Neural crest cell (in vitro differentiated cells): ENCODE data around the gene PIK3R3. TPM values are rescaled to one million over a fixed set of nuclear protein-coding genes. Genes with fewer than 3 reads are reported as not detected.
A peak's percentile ranks its signal among the peaks of the same experiment; 100 is the strongest.

Source experiments
- DNase-seq: peaks from one replicate; pipeline ENCODE4 v3.0.0; 2021; ENCODE audit warnings: low read depth, mixed read lengths, low spot score
- H3K27ac Mint-ChIP-seq: one replicate; pipeline ENCODE4 v1.8.0; 2021; ENCODE audit warnings: mild to moderate bottlenecking, mixed read lengths; ENCODE audit not compliant: unreplicated experiment
- H3K27me3 Mint-ChIP-seq: 2 replicates; pipeline ENCODE4 v1.8.0; 2021; ENCODE audit warnings: low read depth, mild to moderate bottlenecking, mixed read lengths
- H3K36me3 Mint-ChIP-seq: 2 replicates; pipeline ENCODE4 v1.8.0; 2021; ENCODE audit warnings: low read depth, mild to moderate bottlenecking, mixed read lengths
- H3K4me1 Mint-ChIP-seq: 2 replicates; pipeline ENCODE4 v1.8.0; 2021; ENCODE audit warnings: mixed read lengths
- H3K4me3 Mint-ChIP-seq: one replicate; pipeline ENCODE4 v1.8.0; 2021; ENCODE audit warnings: mild to moderate bottlenecking, mixed read lengths
- H3K9me3 Mint-ChIP-seq: 2 replicates; pipeline ENCODE4 v1.8.0; 2021; ENCODE audit warnings: mixed read lengths
- CTCF ChIP-seq: fragments of 200-600 bp; sonication (generic); conservative IDR thresholded peaks from 2 replicates; pipeline ENCODE4 v1.5.0; 2021; ENCODE audit warnings: antibody characterized with exemption, mild to moderate bottlenecking
- long read RNA-seq: library from polyadenylated mRNA; unstranded; transcript quantifications from one replicate; pipeline ENCODE4 v2.0.0, GENCODE V29; 2020
- total RNA-seq: library from RNA; stranded (reverse); gene quantifications from 2 replicates; pipeline ENCODE4 v1.2.1, GENCODE V29; 2021

Gene PIK3R3
- 85.3 and 92.2 TPM in 2 replicates for total RNA-seq
- long read RNA-seq, full-length matches to known transcripts: 43 of 214 reads
- long read RNA-seq, partial matches to known transcripts: 144 of 214 reads
- long read RNA-seq, other reads (novel, unspliced or antisense): 27 of 214 reads

GRCh38 chr1:46132529-46133180, at the start of gene PIK3R3:
TSS of gene PIK3R3 (minus strand) at chr1:46132629. CDS start at chr1:46131952, 677 bp downstream.
- peak; percentile 93 for DNase-seq
- Mint-ChIP-seq H3K4me3 (peak within 1 kb of the TSS; percentile 94), H3K9me3 (no peaks in the 10 kb centered on the region), H3K36me3 (peaks cover 2% of the 10 kb centered on the region), H3K27me3 (no peaks in the 10 kb centered on the region), H3K27ac (peak within 1 kb of the TSS; percentile 100), H3K4me1 (peaks cover 61% of the 10 kb centered on the region)
- no peak for TF ChIP-seq CTCF

DNA sequence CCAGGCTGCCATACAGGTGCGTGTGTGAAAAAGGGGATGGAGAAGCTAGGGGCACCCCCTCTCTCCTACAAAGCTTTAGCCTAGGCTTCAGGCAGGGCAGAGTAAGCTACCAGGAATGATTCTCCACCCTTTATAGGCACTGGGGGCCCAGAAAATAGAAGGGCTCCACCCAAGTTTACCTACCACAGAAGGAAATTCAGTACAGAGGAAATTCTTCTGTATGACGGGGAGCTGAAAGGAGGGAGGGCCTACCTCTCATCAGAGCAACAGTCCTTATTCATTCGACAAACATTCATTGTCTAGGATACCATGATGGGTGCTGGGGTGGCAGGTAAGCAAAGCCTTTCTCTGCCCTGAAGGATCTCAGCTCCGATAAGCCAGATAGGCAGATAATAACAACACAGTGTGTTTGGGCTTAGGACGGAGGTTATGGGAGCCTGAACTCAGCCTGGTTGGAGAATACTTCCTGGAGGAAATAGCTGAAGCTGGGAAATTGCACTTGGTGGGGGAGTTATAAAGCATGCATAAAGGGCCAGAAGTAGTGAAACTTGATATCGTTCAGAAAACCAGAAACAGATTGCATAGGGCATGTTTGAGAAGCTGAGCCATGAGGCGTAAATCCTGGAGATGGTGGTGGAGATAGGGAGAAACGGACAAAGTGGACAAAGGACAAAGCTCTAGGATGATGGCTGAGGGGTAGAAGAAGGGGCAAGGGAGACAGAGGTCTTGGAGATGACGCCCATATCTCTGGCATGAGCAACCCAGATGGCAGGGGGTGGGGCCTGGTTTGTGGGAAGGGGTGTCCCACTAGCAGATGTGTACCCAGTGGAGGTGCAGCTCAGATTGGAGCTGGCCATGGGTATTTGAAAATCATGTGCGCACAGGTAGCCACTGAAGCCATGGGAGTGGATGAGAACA, 49.2 kb upstream of the PIK3R3 start:
- Mint-ChIP-seq H3K36me3 (no peaks in the 10 kb centered on the region), H3K27me3 (no peaks in the 10 kb centered on the region), H3K4me3 (no peak overlapping the region), H3K9me3 (no peaks in the 10 kb centered on the region), H3K4me1 (peaks cover 6% of the 10 kb centered on the region), H3K27ac (no peak overlapping the region)
- DNase-seq: no peak
- no peak for TF ChIP-seq CTCF

- no peak overlapping the region for H3K4me3 Mint-ChIP-seq
- H3K27ac Mint-ChIP-seq: no peak overlapping the region
- H3K27me3 Mint-ChIP-seq: no peaks in the 10 kb centered on the region
- H3K9me3 Mint-ChIP-seq: no peaks in the 10 kb centered on the region
- no peaks in the 10 kb centered on the region for H3K36me3 Mint-ChIP-seq
- DNase-seq: no peak
- TF ChIP-seq CTCF: no peak
- peaks cover 8% of the 10 kb centered on the region for H3K4me1 Mint-ChIP-seq
Observed at GRCh38 chr1:46180082-46180616, 47.7 kb upstream of the PIK3R3 start.

DNA sequence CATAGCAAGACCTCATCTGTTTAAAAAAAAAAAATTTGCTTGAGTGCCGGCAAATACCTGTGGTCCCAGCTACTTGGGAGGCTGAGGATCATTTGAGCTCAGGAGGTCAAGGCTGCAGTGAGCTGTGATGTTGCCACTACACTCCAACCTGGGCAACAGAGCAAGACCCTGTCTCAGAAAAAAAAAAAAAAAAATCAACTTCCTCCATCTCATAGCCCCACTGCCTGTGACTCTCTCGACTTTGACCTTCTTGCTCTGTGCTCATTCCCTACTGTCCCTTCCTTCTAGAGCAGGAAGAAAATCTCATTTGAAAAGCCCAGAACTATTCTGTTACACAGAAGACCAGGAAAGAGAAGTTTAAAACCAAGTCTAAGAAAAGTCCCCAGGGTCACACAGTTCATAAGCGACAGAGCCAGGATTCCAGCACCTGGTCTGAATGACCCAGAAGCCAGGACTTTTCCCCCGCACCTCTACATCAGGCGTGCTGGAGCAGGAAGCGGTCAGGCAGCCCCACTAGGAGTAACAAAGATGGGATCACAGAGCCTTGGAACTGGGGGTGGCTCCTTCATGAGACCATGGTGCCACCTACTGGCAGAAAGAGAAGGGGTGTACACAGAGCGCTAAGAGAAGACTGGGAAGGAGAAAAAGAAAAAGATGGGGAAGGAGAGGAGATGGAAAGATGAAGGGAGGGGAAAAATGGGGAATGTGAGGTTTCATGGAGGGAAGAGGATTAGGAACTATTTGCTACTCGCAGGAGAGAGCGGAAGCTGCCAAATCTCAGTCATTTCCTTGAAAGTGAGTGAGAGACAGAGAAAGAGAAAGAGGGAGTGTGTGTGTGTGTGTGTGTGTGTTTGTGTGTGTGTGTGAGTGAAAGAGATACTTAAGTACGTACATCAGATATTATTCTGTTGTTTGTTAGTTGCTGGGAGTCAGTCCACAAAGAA, 47.0 kb upstream of the PIK3R3 start:
- Mint-ChIP-seq H3K27ac (no peak overlapping the region), H3K27me3 (no peaks in the 10 kb centered on the region), H3K36me3 (no peaks in the 10 kb centered on the region), H3K9me3 (no peaks in the 10 kb centered on the region), H3K4me3 (no peak overlapping the region), H3K4me1 (peaks cover 8% of the 10 kb centered on the region)
- peak; percentile 95 for TF ChIP-seq CTCF
- DNase-seq: peak; percentile 81
